HepG2 (cell line): ENCODE data around the gene SOAT2. TPM values are rescaled to one million over a fixed set of nuclear protein-coding genes. Genes with fewer than 3 reads are reported as not detected.

Source experiments
- ARHGAP35 ChIP-seq: sonication (generic); formaldehyde crosslinking; IDR thresholded peaks from 2 replicates; pipeline ENCODE4 v1.9.0; 2022; ENCODE audit warnings: mild to moderate bottlenecking, inconsistent platforms, moderate library complexity, missing genetic modification reagents, borderline replicate concordance
- HES4 ChIP-seq: sonication (generic); formaldehyde crosslinking; IDR thresholded peaks from 2 replicates; pipeline ENCODE4 v1.9.0; 2021; ENCODE audit warnings: mild to moderate bottlenecking, missing genetic modification reagents, borderline replicate concordance
- HNRNPL ChIP-seq: fragments of 200-400 bp; formaldehyde crosslinking; IDR thresholded peaks from 2 replicates; pipeline ENCODE4 v1.6.1; 2017; ENCODE audit warnings: mild to moderate bottlenecking, low read depth, low read length
- JUN ChIP-seq: sonication (generic); formaldehyde crosslinking; IDR thresholded peaks from 2 replicates; pipeline ENCODE4 v1.4.0; 2020; ENCODE audit warnings: mild to moderate bottlenecking, missing genetic modification reagents
- MTERF4 ChIP-seq: sonication (generic); formaldehyde crosslinking; IDR thresholded peaks from 2 replicates; pipeline ENCODE4 v1.8.0; 2023; ENCODE audit warnings: mild to moderate bottlenecking, missing genetic modification reagents
- NRL ChIP-seq: sonication (generic); formaldehyde crosslinking; IDR thresholded peaks from 2 replicates; pipeline ENCODE4 v1.5.0; 2020; ENCODE audit warnings: missing genetic modification reagents, mild to moderate bottlenecking, moderate library complexity, borderline replicate concordance
- RFX3 ChIP-seq: IDR thresholded peaks from 2 replicates; pipeline ENCODE4 v1.6.1; 2016; ENCODE audit warnings: missing biosample characterization, missing genetic modification reagents
- TBL1XR1 ChIP-seq: fragments of 150-350 bp; IDR thresholded peaks from 2 replicates; pipeline ENCODE4 v1.6.1; 2014; ENCODE audit warnings: borderline replicate concordance, low read length; ENCODE audit not compliant: partially characterized antibody
- ZBTB39 ChIP-seq: sonication (generic); formaldehyde crosslinking; IDR thresholded peaks from 2 replicates; pipeline ENCODE4 v1.5.0; 2020; ENCODE audit warnings: missing genetic modification reagents
- ZFP36L1 ChIP-seq: sonication (generic); formaldehyde crosslinking; IDR thresholded peaks from 2 replicates; pipeline ENCODE4 v1.8.0; 2022; ENCODE audit warnings: mild to moderate bottlenecking, missing genetic modification reagents, moderate library complexity
- ZNF83 ChIP-seq: sonication (generic); formaldehyde crosslinking; IDR thresholded peaks from 2 replicates; pipeline ENCODE4 v1.4.0; 2020; ENCODE audit warnings: missing genetic modification reagents, mild to moderate bottlenecking, borderline replicate concordance
- polyA plus RNA-seq, 8 experiments: library from polyadenylated mRNA; depleted of rRNA in 3 of 8; stranded (reverse) in 7 of 8; unstranded in 1 of 8; fragments of >200 nt; fragmentation: Illumina TruSeq in 4 of 8; extraction: Trizol in 4 of 8; gene quantifications; 2 replicates each; pipeline versions ENCODE4 v1.2.1 to v1.2.3, GENCODE V29; 2011 to 2016; ENCODE audit warnings: low read depth in 4 of 8, missing spikeins in 1 of 8, mixed read lengths in 1 of 8; ENCODE audit not compliant: insufficient read depth in 1 of 8
- total RNA-seq, 5 experiments: library from RNA; depleted of rRNA; stranded (reverse); fragments of >200 nt; fragmentation: Illumina TruSeq; extraction: Trizol; gene quantifications; 2 replicates each; pipeline ENCODE4 v1.2.3, GENCODE V29; 2016; ENCODE audit warnings: low read depth in 1 of 5
- TF ChIP-seq, protein P1 (sequence below): sonication (generic); formaldehyde crosslinking; IDR thresholded peaks from 2 replicates; pipeline ENCODE4 v1.4.0; 2020; ENCODE audit warnings: missing genetic modification reagents
- TF ChIP-seq, protein P2 (sequence below): sonication (generic); formaldehyde crosslinking; IDR thresholded peaks from 2 replicates; pipeline ENCODE4 v1.5.1; 2020; ENCODE audit warnings: mild to moderate bottlenecking, missing genetic modification reagents, moderate library complexity

SOAT2 gene
- total and polyA plus RNA-seq, 2 of the 13 experiments (the other 11 are each of a cell fraction or from before 2014, with no cell fraction given), result 14.9 to 108 TPM

DNA sequence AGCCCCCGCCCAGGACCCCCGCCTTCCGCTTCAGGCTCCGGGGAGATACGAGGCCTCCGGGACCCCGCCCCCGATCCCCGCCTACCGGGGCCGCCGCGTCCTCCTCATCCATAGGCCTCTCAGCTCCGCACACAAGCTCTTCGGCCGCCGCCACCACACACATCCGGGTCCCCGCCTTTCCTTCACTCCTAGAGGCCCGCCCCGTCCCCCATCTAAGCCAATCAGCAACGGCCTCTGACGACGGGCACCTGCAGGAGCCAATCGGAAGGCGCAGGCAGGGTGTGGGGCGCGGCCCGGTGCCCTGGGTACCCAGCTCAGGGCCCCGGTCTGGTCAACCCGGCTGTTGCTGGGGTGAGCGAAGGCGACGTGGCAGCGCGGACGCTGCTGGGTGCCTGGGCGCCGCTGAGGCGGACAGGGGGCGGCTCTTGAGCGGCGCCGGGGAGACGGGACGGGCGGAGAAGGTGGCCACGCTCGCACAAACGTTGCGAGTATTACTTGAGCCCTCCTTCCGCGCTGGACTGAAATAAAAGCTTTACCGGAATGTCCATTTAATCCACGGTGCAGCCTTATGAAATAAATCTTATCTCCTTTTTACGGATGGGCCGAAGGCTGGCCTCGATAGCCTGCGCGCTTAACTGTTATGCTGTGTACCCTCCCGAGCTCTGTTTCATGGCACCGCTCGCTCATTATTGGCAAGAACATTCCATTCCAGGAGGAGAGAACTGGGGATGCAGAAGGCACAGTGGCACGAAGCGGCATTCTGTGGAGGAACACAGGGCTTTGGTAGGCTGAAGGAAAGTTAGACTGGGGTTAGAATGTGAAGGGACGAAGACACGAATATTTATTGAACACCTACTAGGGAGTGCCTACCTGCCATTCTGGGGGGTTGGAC, 23.8 kb upstream of the SOAT2 start, which contains the start of gene SPRYD3 (continued):
- TF ChIP-seq, protein P1, sequence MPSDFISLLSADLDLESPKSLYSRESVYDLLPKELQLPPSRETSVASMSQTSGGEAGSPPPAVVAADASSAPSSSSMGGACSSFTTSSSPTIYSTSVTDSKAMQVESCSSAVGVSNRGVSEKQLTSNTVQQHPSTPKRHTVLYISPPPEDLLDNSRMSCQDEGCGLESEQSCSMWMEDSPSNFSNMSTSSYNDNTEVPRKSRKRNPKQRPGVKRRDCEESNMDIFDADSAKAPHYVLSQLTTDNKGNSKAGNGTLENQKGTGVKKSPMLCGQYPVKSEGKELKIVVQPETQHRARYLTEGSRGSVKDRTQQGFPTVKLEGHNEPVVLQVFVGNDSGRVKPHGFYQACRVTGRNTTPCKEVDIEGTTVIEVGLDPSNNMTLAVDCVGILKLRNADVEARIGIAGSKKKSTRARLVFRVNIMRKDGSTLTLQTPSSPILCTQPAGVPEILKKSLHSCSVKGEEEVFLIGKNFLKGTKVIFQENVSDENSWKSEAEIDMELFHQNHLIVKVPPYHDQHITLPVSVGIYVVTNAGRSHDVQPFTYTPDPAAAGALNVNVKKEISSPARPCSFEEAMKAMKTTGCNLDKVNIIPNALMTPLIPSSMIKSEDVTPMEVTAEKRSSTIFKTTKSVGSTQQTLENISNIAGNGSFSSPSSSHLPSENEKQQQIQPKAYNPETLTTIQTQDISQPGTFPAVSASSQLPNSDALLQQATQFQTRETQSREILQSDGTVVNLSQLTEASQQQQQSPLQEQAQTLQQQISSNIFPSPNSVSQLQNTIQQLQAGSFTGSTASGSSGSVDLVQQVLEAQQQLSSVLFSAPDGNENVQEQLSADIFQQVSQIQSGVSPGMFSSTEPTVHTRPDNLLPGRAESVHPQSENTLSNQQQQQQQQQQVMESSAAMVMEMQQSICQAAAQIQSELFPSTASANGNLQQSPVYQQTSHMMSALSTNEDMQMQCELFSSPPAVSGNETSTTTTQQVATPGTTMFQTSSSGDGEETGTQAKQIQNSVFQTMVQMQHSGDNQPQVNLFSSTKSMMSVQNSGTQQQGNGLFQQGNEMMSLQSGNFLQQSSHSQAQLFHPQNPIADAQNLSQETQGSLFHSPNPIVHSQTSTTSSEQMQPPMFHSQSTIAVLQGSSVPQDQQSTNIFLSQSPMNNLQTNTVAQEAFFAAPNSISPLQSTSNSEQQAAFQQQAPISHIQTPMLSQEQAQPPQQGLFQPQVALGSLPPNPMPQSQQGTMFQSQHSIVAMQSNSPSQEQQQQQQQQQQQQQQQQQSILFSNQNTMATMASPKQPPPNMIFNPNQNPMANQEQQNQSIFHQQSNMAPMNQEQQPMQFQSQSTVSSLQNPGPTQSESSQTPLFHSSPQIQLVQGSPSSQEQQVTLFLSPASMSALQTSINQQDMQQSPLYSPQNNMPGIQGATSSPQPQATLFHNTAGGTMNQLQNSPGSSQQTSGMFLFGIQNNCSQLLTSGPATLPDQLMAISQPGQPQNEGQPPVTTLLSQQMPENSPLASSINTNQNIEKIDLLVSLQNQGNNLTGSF (CRISPR knock-in tag), result 0 out of 2 replicates have a peak, but pooled peaks have one; percentile 60
- no peak for TF ChIP-seq JUN (CRISPR knock-in tag)
- TF ChIP-seq RFX3 (CRISPR knock-in tag), result no peak
- peak; percentile 36 for TF ChIP-seq TBL1XR1
- 0 out of 2 replicates have a peak, but pooled peaks have one; percentile 3 for TF ChIP-seq ZBTB39 (CRISPR knock-in tag)
- 0 out of 2 replicates have a peak, but pooled peaks have one; percentile 14 for TF ChIP-seq ZFP36L1 (CRISPR knock-in tag)
- no peak for TF ChIP-seq ZNF83 (CRISPR knock-in tag)
- TF ChIP-seq, protein P2, sequence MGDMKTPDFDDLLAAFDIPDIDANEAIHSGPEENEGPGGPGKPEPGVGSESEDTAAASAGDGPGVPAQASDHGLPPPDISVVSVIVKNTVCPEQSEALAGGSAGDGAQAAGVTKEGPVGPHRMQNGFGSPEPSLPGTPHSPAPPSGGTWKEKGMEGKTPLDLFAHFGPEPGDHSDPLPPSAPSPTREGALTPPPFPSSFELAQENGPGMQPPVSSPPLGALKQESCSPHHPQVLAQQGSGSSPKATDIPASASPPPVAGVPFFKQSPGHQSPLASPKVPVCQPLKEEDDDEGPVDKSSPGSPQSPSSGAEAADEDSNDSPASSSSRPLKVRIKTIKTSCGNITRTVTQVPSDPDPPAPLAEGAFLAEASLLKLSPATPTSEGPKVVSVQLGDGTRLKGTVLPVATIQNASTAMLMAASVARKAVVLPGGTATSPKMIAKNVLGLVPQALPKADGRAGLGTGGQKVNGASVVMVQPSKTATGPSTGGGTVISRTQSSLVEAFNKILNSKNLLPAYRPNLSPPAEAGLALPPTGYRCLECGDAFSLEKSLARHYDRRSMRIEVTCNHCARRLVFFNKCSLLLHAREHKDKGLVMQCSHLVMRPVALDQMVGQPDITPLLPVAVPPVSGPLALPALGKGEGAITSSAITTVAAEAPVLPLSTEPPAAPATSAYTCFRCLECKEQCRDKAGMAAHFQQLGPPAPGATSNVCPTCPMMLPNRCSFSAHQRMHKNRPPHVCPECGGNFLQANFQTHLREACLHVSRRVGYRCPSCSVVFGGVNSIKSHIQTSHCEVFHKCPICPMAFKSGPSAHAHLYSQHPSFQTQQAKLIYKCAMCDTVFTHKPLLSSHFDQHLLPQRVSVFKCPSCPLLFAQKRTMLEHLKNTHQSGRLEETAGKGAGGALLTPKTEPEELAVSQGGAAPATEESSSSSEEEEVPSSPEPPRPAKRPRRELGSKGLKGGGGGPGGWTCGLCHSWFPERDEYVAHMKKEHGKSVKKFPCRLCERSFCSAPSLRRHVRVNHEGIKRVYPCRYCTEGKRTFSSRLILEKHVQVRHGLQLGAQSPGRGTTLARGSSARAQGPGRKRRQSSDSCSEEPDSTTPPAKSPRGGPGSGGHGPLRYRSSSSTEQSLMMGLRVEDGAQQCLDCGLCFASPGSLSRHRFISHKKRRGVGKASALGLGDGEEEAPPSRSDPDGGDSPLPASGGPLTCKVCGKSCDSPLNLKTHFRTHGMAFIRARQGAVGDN (CRISPR knock-in tag), result peak; percentile 91
- peak; percentile 78; the same call in 1 of the 2 replicates for TF ChIP-seq HES4 (CRISPR knock-in tag)
- peak; percentile 30; the same call in 1 of the 2 replicates for TF ChIP-seq ARHGAP35
- TF ChIP-seq MTERF4, result no peak; the same call in 1 of the 2 replicates
- 0 out of 2 replicates have a peak, but pooled peaks have one; percentile 9 for TF ChIP-seq NRL
- 0 out of 2 replicates have a peak, but pooled peaks have one; percentile 66 for TF ChIP-seq HNRNPL
